ENCODE results near the gene GATA5. TPM values are rescaled to one million over a fixed set of nuclear protein-coding genes. Genes with fewer than 3 reads are reported as not detected.

GATA5 gene
- total RNA-seq, 2 experiments from 2014 or later = not detected

GRCh38 chr20:62480318-62480717, 4.5 kb upstream of the GATA5 start:
- DNase-seq (no peak), ATAC-seq (ENCODE audit: low read depth) (no peak)
- Mint-ChIP-seq H3K27me3 (peaks cover 63% of the 10 kb centered on the region), H3K27ac (no peak overlapping the region), H3K36me3 (no peaks in the 10 kb centered on the region), H3K4me1 (peaks cover 7% of the 10 kb centered on the region), H3K9me3 (no peaks in the 10 kb centered on the region), H3K4me3 (no peak overlapping the region)
- POLR2A ChIA-PET = no interaction called here

- POLR2A ChIA-PET = no interaction called here
- no peak overlapping the region for H3K27ac Mint-ChIP-seq
- H3K36me3 Mint-ChIP-seq = no peaks in the 10 kb centered on the region
- DNase-seq (no peak), ATAC-seq (ENCODE audit: low read depth) (no peak)
- peaks cover 7% of the 10 kb centered on the region for H3K4me1 Mint-ChIP-seq
- no peaks in the 10 kb centered on the region for H3K9me3 Mint-ChIP-seq
- H3K4me3 Mint-ChIP-seq = no peak overlapping the region
- H3K27me3 Mint-ChIP-seq = peaks cover 63% of the 10 kb centered on the region
Observed at GRCh38 chr20:62479656-62480055, 3.9 kb upstream of the GATA5 start.

GRCh38 chr20:62479156-62479555, 3.4 kb upstream of the GATA5 start:
- Mint-ChIP-seq H3K9me3 (no peaks in the 10 kb centered on the region), H3K27ac (no peak overlapping the region), H3K4me3 (no peak overlapping the region), H3K36me3 (no peaks in the 10 kb centered on the region), H3K4me1 (peaks cover 7% of the 10 kb centered on the region), H3K27me3 (peaks cover 66% of the 10 kb centered on the region)
- ATAC-seq (ENCODE audit: low read depth) = no peak
- no peak for DNase-seq
- POLR2A ChIA-PET = no interaction called here

- H3K27me3 Mint-ChIP-seq = peaks cover 58% of the 10 kb centered on the region
- ATAC-seq (ENCODE audit: low read depth) (no peak), DNase-seq (no peak)
- H3K9me3 Mint-ChIP-seq = no peaks in the 10 kb centered on the region
- no peak overlapping the region for H3K4me3 Mint-ChIP-seq
- POLR2A ChIA-PET = no interaction called here
- no peaks in the 10 kb centered on the region for H3K36me3 Mint-ChIP-seq
- no peak overlapping the region for H3K27ac Mint-ChIP-seq
- peaks cover 4% of the 10 kb centered on the region for H3K4me1 Mint-ChIP-seq
Observed at GRCh38 chr20:62477669-62478455, 2.1 kb upstream of the GATA5 start.

- H3K4me3 Mint-ChIP-seq = no peak overlapping the region
- peaks cover 53% of the 10 kb centered on the region for H3K27me3 Mint-ChIP-seq
- no peak overlapping the region for H3K27ac Mint-ChIP-seq
- no peak for DNase-seq
- no peaks in the 10 kb centered on the region for H3K36me3 Mint-ChIP-seq
- H3K4me1 Mint-ChIP-seq = no peaks in the 10 kb centered on the region
- POLR2A ChIA-PET = no interaction called here
- H3K9me3 Mint-ChIP-seq = no peaks in the 10 kb centered on the region
- ATAC-seq (ENCODE audit: low read depth) = no peak
Observed at GRCh38 chr20:62476056-62476838, 452 bp upstream of the GATA5 start.

- no peaks in the 10 kb centered on the region for H3K36me3 Mint-ChIP-seq
- no peaks in the 10 kb centered on the region for H3K9me3 Mint-ChIP-seq
- no peak overlapping the region for H3K27ac Mint-ChIP-seq
- ATAC-seq (ENCODE audit: low read depth) (no peak), DNase-seq (no peak)
- H3K27me3 Mint-ChIP-seq = peaks cover 54% of the 10 kb centered on the region
- no peaks in the 10 kb centered on the region for H3K4me1 Mint-ChIP-seq
- H3K4me3 Mint-ChIP-seq = no peak overlapping the region
- POLR2A ChIA-PET = no interaction called here
Observed at GRCh38 chr20:62475027-62475771, 596 bp downstream of the GATA5 start.

GRCh38 chr20:62474604-62475026, 1.2 kb downstream of the GATA5 start:
- POLR2A ChIA-PET = no interaction called here
- Mint-ChIP-seq H3K36me3 (no peaks in the 10 kb centered on the region), H3K4me1 (no peaks in the 10 kb centered on the region), H3K27ac (no peak overlapping the region), H3K9me3 (no peaks in the 10 kb centered on the region), H3K4me3 (no peak overlapping the region), H3K27me3 (peaks cover 55% of the 10 kb centered on the region)
- ATAC-seq (ENCODE audit: low read depth) (no peak), DNase-seq (no peak)

- POLR2A ChIA-PET = no interaction called here
- Mint-ChIP-seq H3K27me3 (peaks cover 48% of the 10 kb centered on the region), H3K36me3 (no peaks in the 10 kb centered on the region)
Observed at GRCh38 chr20:62473717-62474603, 1.8 kb downstream of the GATA5 start.

GRCh38 chr20:62472941-62473585, 2.7 kb downstream of the GATA5 start:
- Mint-ChIP-seq H3K27me3 (peaks cover 39% of the 10 kb centered on the region), H3K4me3 (no peak overlapping the region), H3K36me3 (no peaks in the 10 kb centered on the region), H3K27ac (no peak overlapping the region), H3K4me1 (no peaks in the 10 kb centered on the region), H3K9me3 (no peaks in the 10 kb centered on the region)
- POLR2A ChIA-PET = no interaction called here
- ATAC-seq (ENCODE audit: low read depth) (no peak), DNase-seq (no peak)

More at GRCh38 chr20:62473717-62474603, 1.8 kb downstream of the GATA5 start:
- Mint-ChIP-seq H3K9me3 (no peaks in the 10 kb centered on the region), H3K4me3 (no peak overlapping the region), H3K4me1 (no peaks in the 10 kb centered on the region), H3K27ac (no peak overlapping the region)
- ATAC-seq (ENCODE audit: low read depth) = no peak
- no peak for DNase-seq

- H3K27ac Mint-ChIP-seq = no peak overlapping the region
- H3K27me3 Mint-ChIP-seq = peaks cover 33% of the 10 kb centered on the region
- H3K4me1 Mint-ChIP-seq = no peaks in the 10 kb centered on the region
- POLR2A ChIA-PET = no interaction called here
- H3K36me3 Mint-ChIP-seq = no peaks in the 10 kb centered on the region
- no peak for DNase-seq
- ATAC-seq (ENCODE audit: low read depth) = no peak
- no peak overlapping the region for H3K4me3 Mint-ChIP-seq
- no peaks in the 10 kb centered on the region for H3K9me3 Mint-ChIP-seq
Observed at GRCh38 chr20:62472138-62472940, 3.5 kb downstream of the GATA5 start.

GRCh38 chr20:62470459-62470858, 5.3 kb downstream of the GATA5 start:
- Mint-ChIP-seq H3K4me3 (no peak overlapping the region), H3K4me1 (no peaks in the 10 kb centered on the region), H3K27me3 (peaks cover 24% of the 10 kb centered on the region), H3K36me3 (no peaks in the 10 kb centered on the region), H3K27ac (no peak overlapping the region), H3K9me3 (no peaks in the 10 kb centered on the region)
- ATAC-seq (ENCODE audit: low read depth) = no peak
- POLR2A ChIA-PET = no interaction called here
- no peak for DNase-seq

GRCh38 chr20:62470001-62470400, 5.8 kb downstream of the GATA5 start:
- H3K27me3 Mint-ChIP-seq = peaks cover 22% of the 10 kb centered on the region
- no peaks in the 10 kb centered on the region for H3K9me3 Mint-ChIP-seq
- POLR2A ChIA-PET = no interaction called here
- H3K4me3 Mint-ChIP-seq = no peak overlapping the region
- no peaks in the 10 kb centered on the region for H3K36me3 Mint-ChIP-seq
- H3K27ac Mint-ChIP-seq = no peak overlapping the region
- ATAC-seq (ENCODE audit: low read depth) (no peak), DNase-seq (no peak)
- no peaks in the 10 kb centered on the region for H3K4me1 Mint-ChIP-seq

Data from activated naive CD8-positive, alpha-beta T cell treated with anti-CD3 and anti-CD28 coated beads, Interleukin-2, amount 10 ng/mL, durations not matched to agents 7 days and 5 days (primary cell).